GM18858 (cell line): ENCODE data around the gene CHTF18.

Experiments used
- ATAC-seq: cut with Tn5 transposase; IDR thresholded peaks from one replicate; pipeline ENCODE4 v1.9.1; 2021; ENCODE audit not compliant: unreplicated experiment

The CHTF18 gene

DNA sequence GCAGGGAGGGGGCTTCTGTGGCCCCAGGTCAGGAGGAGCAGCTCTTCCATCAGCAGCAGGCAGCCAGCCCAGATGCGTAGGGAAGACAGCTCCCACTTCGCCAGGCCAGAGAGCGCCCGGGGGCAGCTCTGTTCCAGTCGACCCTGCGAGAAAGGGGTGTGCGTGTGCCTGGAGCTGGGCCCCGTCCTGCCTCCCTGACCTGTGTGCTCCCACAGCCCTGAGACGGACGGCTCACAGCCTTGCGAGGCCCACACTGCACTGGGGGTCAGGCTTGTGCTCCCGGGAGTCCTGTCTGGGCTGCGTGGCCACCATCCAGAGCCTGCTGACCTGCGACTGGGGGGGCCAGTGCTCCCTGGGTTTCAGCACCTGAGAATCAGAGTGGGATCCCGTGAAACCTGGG, 28.4 kb upstream of the CHTF18 start:
- ATAC-seq = no peak

DNA sequence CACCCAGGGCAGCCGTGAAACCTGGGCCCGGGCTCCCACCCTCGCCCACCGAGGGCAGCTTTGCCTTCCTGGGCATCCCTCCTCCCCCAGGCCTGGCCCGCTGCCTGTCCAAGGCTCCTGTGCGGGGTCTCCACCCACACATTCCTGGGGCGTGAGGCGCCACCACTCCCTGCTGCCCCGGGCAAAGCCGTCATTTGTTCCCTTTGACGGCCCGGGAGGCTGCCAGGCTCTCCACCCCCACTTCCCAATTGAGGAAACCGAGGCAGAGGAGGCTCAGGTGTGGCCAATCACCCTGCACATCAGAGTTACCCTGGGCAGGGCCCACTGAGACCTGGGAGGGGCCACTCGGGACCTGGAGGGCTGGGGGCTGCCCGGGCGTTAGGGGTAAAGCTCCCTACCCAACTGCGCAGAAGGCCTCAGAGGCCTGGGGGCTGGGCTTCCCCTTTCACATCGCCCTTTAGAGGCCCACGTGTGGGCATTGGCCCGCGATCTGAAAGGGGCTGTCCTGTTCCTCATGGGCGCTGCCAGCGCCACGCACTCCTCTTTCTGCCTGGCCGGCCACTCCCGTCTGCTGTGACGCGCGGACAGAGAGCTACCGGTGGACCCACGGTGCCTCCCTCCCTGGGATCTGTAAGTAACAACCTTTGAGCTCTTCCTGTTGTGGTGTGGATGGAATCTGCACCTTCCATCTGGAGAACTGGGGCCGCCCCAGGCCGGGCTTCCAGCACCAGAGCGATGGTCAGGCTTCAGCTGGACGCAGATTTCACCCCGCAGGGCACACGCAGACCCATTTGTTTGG, 27.7 kb upstream of the CHTF18 start, which contains the start of gene MSLN:
MSLN (plus strand) TSS at position 190 of the 799 bp plus-strand sequence. CDS start 1,947 bp downstream, outside the sequence.
- ATAC-seq = no peak

DNA sequence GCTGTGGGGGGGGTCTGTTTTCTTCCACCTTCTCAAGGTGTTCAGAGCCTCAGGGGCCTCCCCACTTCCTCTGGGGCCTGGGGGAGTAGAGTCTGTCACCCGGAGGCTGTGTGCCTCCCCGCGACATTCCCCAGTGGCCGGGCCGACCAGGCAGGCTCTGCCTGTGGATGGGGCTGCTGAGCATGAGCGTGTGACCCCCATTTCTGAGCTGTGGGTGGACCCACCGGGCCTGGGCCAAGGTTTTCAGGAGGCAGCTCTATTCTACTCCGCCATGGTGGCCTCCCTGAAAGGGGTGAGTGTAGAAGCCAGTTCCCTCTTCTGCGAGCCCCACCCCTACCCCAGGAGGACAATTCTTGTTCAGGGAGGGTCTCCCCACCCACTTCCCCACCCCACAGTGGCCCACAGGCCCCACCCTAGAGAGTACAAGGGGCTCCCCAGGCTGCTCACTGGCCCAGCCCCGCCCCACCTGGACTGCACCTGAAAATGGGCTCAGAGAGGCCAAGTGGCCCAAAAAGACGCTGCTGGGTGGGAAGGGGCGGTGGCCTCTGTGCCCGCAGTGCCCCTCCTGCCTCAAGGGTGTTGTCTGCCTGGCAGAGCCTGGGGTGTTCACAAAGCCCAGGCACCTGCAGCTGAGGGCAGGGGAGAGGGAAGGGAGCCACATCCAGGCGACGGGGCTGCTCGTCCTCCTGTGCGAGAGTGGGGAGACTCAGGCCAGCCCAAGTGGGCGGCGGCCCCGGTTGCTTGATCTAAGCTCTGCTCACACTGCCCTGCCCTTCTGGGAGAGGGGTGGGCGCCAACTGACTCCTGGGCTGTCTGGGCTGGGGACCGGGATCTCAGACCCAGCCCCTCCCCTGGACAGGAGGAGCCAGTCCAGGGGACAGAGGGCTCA, 26.6 kb upstream of the CHTF18 start:
- no peak for ATAC-seq

DNA sequence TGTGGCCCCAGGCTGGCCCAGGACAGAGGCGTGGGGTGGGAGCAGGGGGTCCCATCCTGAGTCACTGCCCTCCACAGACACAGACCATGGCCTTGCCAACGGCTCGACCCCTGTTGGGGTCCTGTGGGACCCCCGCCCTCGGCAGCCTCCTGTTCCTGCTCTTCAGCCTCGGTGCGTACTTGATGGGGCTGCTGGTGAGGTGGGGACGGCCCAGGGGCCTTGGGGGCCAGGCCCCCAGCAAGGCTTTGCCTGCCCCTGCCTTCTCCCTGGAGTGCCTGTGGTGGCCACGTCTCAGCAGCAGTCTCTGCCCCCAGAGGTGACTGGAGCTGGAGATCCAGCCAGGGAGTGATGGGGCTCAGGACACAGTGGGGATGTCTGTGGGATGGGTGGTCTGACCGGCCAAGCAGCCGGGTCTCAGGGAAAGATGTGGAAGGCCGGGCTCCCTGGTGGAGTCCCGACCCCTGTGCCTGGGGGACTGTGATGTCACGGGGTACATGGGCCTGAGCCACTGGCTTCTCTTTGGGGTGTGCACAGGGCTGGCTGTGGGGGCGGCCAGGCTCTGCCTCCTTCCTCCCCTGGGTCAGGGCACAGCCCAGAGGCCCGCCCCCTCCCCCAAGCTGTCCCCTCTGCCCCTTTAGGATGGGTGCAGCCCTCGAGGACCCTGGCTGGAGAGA, 25.7 kb upstream of the CHTF18 start:
- no peak for ATAC-seq

DNA sequence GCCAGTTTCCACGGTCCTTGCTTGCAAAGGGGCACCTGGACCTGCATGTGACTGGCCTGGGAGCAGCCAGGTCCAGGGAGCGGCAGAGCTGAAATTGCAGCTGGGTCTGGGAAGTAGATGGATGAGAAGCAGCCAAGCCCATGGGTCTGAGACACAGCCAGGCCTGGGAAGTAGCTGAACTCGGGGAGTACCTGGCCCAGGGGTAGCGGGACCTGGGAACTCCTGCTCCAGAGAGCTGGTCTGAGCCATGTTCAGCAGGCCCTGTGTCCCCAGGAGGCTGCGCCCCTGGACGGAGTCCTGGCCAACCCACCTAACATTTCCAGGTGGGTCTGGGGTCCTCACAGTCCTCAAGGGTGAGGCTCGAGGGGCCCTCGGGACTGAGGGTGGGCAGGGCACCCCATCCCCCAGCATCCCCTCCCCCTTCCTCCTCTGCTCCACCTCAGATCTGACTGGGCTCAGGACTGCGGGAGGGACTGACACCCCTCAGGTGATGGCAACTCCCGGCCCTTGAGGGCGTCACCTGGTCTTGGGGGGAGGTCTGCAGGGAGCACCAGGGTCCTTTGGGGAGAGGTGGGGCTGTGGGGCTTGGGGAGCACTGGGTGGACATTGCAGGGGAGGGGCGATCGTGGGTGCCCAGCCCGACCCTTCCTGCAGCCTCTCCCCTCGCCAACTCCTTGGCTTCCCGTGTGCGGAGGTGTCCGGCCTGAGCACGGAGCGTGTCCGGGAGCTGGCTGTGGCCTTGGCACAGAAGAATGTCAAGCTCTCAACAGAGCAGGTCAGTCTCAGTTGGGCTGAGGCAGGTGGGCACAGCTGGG, 24.8 kb upstream of the CHTF18 start:
- ATAC-seq = no peak

DNA sequence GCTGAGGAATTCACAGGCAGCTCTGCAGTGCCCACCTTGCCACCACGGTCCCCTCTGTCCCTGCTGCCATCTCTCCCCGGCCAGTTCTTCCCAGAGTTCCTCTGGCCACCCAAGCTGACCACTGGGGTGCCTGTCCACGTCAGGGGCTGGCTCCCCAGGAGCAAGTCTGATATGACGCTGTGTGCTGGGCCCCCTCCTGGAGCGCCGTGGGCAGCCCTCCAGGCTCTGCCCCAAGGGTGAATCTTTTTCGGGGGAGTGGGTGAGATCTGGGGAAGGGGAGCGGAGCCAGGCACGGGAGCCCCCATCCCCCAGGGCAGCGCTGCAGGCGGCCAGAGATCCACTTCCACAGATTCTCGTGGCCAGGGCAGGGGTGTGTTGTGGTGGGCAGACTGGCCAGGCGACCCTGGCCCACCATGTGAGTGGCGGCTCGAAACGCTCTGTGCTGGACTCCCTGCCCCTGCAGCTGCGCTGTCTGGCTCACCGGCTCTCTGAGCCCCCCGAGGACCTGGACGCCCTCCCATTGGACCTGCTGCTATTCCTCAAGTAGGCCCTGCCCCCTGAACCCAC, 24.2 kb upstream of the CHTF18 start:
- ATAC-seq = no peak

DNA sequence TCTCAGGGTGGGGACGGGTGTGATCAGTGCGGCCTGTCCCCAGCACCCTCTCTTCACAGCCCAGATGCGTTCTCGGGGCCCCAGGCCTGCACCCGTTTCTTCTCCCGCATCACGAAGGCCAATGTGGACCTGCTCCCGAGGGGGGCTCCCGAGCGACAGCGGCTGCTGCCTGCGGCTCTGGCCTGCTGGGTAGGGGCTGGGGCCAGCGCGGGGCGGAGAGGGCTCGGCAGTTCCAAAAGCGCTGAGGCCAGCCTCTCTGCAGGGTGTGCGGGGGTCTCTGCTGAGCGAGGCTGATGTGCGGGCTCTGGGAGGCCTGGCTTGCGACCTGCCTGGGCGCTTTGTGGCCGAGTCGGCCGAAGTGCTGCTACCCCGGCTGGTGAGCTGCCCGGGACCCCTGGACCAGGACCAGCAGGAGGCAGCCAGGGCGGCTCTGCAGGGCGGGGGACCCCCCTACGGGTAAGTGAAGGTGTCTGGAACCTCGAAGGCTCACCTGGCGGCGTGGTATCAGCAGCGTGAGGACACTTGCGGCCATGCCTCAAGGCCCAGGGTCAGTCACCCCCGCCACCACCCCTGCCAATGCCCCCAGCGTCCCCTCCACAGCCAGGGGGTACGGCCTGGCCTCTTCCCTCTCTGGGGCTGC, 23.5 kb upstream of the CHTF18 start:
- ATAC-seq = no peak

DNA sequence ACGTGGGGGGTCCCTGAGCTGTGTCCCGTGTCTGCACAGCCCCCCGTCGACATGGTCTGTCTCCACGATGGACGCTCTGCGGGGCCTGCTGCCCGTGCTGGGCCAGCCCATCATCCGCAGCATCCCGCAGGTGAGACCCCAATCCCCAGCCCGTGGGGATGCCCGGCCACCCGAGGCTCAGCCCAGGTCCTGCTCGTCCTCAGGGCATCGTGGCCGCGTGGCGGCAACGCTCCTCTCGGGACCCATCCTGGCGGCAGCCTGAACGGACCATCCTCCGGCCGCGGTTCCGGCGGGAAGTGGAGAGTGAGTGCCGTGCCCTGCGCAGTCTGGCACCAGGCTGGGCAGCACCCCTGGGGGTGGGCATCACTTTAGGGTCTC, 22.9 kb upstream of the CHTF18 start:
- no peak for ATAC-seq

DNA sequence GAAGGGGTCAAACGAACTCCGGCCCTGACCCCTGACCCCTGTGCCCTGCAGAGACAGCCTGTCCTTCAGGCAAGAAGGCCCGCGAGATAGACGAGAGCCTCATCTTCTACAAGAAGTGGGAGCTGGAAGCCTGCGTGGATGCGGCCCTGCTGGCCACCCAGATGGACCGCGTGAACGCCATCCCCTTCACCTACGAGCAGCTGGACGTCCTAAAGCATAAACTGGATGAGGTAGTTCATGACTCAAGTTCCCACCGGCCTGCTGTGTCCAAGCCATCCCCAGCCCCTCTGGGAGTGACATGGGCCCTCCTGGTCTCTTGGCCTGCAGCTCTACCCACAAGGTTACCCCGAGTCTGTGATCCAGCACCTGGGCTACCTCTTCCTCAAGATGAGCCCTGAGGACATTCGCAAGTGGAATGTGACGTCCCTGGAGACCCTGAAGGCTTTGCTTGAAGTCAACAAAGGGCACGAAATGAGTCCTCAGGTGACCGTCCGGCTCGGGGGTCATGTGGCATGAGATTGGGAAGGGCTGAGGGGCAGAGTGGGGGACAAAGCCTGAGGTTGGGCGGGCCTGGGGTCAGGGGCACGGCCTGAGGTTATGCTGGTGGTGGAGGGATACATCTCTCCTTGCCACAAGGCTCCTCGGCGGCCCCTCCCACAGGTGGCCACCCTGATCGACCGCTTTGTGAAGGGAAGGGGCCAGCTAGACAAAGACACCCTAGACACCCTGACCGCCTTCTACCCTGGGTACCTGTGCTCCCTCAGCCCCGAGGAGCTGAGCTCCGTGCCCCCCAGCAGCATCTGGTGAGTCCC, 22.2 kb upstream of the CHTF18 start:
- no peak for ATAC-seq

DNA sequence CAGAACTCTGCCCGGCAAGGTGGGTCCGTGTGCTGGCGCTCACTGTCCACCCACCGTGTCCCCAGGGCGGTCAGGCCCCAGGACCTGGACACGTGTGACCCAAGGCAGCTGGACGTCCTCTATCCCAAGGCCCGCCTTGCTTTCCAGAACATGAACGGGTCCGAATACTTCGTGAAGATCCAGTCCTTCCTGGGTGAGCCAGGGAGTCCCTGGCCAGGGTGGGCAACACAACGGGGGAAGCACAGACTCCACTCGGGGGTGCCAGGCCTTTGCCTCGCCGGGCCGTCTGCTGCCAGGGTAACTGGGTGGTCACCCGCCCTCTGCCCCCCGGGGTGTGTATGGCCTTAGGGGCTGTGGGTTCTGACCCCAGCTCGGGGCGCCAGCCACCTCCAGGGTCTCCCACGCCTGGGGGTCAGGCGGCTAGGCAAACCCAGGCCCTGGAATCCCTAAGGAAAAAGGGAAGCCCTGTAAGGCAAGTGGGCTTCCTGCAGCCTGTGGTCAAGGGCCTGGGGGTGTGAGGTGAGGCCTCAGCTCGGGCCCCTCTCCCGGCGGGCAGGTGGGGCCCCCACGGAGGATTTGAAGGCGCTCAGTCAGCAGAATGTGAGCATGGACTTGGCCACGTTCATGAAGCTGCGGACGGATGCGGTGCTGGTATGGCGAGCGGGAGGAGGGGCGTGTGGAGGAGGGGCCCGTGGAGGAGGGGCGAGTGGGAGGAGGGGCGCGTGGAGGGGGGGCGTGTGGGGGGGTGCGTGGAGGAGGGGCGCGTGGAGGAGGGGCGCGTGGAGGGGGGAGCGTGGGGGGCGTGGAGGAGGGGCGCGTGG, 21.4 kb upstream of the CHTF18 start:
- ATAC-seq = no peak

DNA sequence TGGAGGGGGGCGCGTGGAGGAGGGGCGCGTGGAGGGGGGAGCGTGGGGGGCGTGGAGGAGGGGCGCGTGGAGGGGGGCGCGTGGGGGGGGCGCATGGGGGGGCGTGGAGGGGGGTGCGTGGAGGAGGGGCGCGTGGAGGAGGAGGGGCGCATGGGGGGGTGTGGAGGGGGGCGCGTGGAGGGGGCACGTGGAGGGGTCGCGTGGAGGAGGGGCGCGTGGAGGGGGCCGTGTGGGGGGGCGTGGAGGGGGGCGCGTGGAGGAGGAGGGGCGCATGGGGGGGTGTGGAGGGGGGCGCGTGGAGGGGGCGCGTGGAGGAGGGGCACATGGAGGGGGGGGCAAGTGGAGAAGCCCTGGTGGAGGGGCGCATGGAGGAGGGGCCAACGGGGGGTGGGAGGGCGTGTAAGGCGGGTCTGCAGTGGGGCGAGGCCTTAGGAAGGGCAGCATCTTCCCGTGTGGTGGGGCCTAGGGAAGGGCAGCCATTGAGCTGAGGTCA, 20.6 kb upstream of the CHTF18 start:
- no peak for ATAC-seq

DNA sequence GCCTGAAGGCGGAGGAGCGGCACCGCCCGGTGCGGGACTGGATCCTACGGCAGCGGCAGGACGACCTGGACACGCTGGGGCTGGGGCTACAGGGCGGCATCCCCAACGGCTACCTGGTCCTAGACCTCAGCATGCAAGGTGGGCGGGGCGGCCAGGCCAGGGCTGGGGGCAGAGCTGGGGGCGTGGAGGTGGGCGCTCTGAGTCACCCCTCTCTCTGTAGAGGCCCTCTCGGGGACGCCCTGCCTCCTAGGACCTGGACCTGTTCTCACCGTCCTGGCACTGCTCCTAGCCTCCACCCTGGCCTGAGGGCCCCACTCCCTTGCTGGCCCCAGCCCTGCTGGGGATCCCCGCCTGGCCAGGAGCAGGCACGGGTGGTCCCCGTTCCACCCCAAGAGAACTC, 20.0 kb upstream of the CHTF18 start:
- ATAC-seq = no peak

DNA sequence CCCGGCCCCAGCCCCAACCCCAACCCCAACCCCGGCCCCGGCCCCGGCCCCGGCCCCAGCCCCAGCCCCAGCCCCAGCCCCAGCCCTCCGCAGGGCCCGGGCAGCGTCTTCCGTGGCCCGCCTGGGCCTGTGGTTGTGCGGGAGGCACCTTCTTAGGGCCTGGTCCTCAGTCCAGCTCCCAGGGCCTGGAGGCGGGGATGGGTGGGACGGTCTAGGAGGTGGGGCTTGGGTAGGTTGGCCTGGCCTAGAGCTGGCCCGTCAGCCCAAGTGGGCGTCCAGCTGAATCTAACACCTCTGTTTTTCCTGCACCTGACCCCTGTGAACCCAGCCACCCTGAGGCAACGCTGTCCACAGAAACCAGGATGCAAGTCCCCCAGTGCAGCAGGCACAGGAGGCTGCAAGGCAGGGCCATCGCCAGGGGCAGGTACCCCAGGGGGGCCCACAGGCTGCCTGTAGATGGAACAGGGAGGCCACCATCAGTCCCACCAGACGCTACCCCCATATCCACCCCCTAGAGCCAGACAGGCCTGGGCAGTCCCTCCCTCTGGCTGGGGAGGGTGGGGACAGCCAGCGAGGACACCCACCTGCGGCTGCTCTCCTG, 19.1 kb upstream of the CHTF18 start:
- no peak for ATAC-seq

DNA sequence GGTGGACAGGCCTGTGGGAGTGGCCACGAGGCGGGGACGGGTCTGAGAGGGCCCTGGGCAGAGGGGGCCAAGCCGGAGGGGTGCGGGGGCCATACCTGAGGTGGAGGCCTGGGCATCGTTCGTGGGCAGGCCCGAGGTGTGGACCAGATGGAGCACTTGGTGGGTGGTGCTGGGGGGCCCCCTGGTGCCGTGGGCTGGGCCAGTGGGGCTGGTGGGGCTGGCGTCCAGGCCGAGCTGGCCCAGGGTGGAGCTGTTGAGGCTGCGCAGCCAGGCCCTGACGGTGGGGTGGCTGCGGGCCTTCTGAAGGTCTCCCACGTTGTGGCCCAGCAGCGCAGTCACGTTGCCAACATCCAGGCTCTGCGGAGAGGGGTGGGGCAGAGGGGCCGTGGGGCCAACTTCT, 18.5 kb upstream of the CHTF18 start:
- no peak for ATAC-seq

DNA sequence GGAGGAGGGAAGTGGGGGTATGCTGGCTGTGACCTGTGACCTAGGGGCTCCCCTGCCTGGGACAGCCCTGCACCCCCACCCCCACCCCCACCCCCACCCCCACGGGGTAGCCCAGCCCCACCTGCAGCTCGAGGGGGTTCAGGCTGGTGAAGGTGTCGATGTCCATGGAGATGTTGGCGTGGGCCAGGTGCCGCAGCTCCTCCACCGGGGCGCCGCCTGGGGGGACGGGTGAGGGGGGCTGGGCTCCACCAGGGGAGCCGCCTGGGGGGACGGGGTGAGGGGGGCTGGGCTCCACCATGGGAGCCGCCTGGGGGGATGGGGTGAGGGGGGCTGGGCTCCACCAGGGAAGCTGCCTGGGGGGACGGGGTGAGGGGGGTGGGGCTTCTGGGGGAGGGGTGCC, 18.0 kb upstream of the CHTF18 start:
- ATAC-seq = no peak

DNA sequence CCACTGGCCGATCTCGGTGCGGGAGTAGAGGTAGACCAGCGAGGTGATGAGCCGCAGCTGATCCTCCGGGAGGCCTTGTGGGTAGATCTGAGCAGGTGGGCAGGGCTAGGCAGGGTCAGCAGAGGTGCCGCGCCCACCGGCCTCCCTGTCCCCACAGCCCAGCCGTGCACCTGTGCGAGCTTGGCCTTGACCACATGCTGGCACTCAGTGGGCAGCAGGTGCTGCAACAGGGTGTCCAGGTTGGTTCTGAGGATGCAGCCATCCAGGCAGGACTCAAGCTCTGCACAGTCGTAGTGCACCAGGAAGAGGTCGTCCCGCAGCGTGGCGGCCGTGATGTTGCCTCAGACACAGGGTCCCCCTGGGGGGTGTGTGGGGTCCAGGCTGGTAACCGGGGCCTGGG, 15.5 kb upstream of the CHTF18 start:
- ATAC-seq = no peak

DNA sequence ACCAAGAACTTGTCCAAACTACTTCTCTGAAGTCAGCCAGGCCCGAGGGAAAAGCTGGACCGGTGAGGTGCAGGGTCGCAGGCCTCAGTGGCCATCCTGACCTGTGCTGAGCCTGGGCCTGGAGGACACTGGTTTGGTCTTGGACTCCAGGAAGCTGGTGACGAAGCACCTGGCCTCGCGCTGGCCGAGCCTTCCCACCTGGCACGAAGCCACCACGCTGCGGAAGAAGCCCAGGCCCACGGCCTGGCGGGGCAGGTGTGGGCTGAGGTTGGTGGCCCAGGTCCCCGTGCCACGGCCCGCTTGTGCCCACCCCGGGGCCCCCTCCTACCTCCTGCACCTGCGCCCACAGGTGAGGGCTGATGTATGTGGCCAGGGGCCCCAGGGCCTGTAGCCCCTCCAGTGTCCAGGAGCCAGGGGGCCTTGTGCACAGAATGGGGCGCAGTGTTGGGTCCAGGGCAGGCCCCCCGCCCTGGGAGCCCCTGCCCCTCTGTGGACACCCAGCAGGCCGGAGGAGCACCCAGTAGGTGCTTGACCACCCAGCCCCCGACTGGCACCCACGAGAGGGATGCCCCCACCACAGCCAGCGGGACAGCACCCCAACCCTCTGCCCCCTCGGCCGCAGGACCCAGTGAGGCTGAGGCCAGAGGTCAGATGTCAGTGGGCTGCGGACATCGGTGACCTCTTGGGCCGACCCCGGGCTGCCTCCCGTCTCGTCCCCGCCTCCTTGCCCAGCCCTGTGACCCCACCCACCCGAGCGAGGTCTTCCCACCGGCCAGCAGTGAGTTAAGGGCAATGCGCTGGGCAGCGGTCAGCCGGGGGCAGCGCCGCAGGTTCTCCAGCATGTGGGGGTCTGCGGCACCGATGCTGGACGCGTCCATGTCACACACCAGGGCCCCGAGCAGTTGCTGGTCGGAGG, 14.1 kb upstream of the CHTF18 start:
- no peak for ATAC-seq
